NT2/D1 (cell line): ENCODE data around the gene JMJD4.

Experiments
- DNase-seq: peaks from one replicate; pipeline ENCODE4 v3.0.0-alpha.2; 2011; ENCODE audit warnings: low read depth, low spot score
- H3K27me3 ChIP-seq: 2 replicates; pipeline ENCODE4 v1.6.0; 2011; ENCODE audit warnings: mild to moderate bottlenecking; ENCODE audit not compliant: insufficient read length, insufficient read depth
- H3K36me3 ChIP-seq: 2 replicates; pipeline ENCODE4 v1.6.1; 2011; ENCODE audit warnings: mild to moderate bottlenecking, low read length, mixed read lengths; ENCODE audit not compliant: insufficient read depth, insufficient read length
- H3K4me1 ChIP-seq: 2 replicates; pipeline ENCODE4 v1.5.1; 2011; ENCODE audit not compliant: insufficient read depth, insufficient read length
- H3K4me3 ChIP-seq: 2 replicates; pipeline ENCODE4 v1.5.1; 2011; ENCODE audit warnings: low read depth; ENCODE audit not compliant: insufficient read length
- H3K9ac ChIP-seq: 2 replicates; pipeline ENCODE4 v1.6.0; 2011; ENCODE audit warnings: low read depth; ENCODE audit not compliant: insufficient read length
- H3K9me3 ChIP-seq: 2 replicates; pipeline ENCODE4 v1.5.1; 2011; ENCODE audit warnings: mild to moderate bottlenecking, low read length; ENCODE audit not compliant: insufficient read depth
- SUZ12 ChIP-seq: IDR thresholded peaks from 2 replicates; pipeline ENCODE4 v1.6.1; 2011; ENCODE audit not compliant: insufficient read length, insufficient read depth; ENCODE audit errors: extremely low read depth
- YY1 ChIP-seq: IDR thresholded peaks from 2 replicates; pipeline ENCODE4 v1.6.1; 2011; ENCODE audit not compliant: insufficient read length, insufficient read depth
- ZNF274 ChIP-seq: IDR thresholded peaks from 2 replicates; pipeline ENCODE4 v1.6.1; 2011; ENCODE audit warnings: mild to moderate bottlenecking, low read depth, low read length

Gene JMJD4

GRCh38 chr1:227778401-227778947 is 43.4 kb upstream of the JMJD4 start:
- Histone ChIP-seq H3K9me3 (no peaks in the 10 kb centered on the region), H3K4me1 (peaks cover 10% of the 10 kb centered on the region), H3K4me3 (no peak overlapping the region), H3K9ac (no peak overlapping the region), H3K36me3 (peaks cover 71% of the 10 kb centered on the region), H3K27me3 (no peaks in the 10 kb centered on the region)
- TF ChIP-seq ZNF274, result no peak
- DNase-seq, result no peak

GRCh38 chr1:227777646-227778045 is 42.5 kb upstream of the JMJD4 start:
- no peak for DNase-seq
- Histone ChIP-seq H3K9me3 (no peaks in the 10 kb centered on the region), H3K9ac (no peak overlapping the region)

GRCh38 chr1:227777156-227777555 is 42.1 kb upstream of the JMJD4 start:
- Histone ChIP-seq H3K9ac (no peak overlapping the region), H3K4me1 (peaks cover 10% of the 10 kb centered on the region), H3K9me3 (no peaks in the 10 kb centered on the region), H3K27me3 (no peaks in the 10 kb centered on the region), H3K4me3 (no peak overlapping the region), H3K36me3 (peaks cover 73% of the 10 kb centered on the region)
- DNase-seq, result no peak
- TF ChIP-seq YY1 (no peak), ZNF274 (no peak), SUZ12 (no peak)

More at GRCh38 chr1:227777646-227778045, 42.5 kb upstream of the JMJD4 start:
- Histone ChIP-seq H3K4me3 (no peak overlapping the region), H3K27me3 (no peaks in the 10 kb centered on the region), H3K36me3 (peaks cover 73% of the 10 kb centered on the region), H3K4me1 (peaks cover 10% of the 10 kb centered on the region)
- TF ChIP-seq SUZ12 (no peak), ZNF274 (no peak), YY1 (no peak)

GRCh38 chr1:227776331-227776771 is 41.2 kb upstream of the JMJD4 start:
- DNase-seq, result no peak
- TF ChIP-seq SUZ12 (no peak), YY1 (no peak), ZNF274 (no peak)
- H3K4me1 ChIP-seq, result peaks cover 10% of the 10 kb centered on the region
- peaks cover 74% of the 10 kb centered on the region for H3K36me3 ChIP-seq
- no peak overlapping the region for H3K4me3 ChIP-seq
- H3K9me3 ChIP-seq, result no peaks in the 10 kb centered on the region
- no peak overlapping the region for H3K9ac ChIP-seq
- no peaks in the 10 kb centered on the region for H3K27me3 ChIP-seq

- Histone ChIP-seq H3K27me3 (no peaks in the 10 kb centered on the region), H3K36me3 (peaks cover 74% of the 10 kb centered on the region), H3K9me3 (no peaks in the 10 kb centered on the region), H3K4me3 (no peak overlapping the region), H3K4me1 (peaks cover 10% of the 10 kb centered on the region), H3K9ac (no peak overlapping the region)
- TF ChIP-seq SUZ12, result no peak
- no peak for TF ChIP-seq YY1
- no peak for TF ChIP-seq ZNF274
- no peak for DNase-seq
Measured at GRCh38 chr1:227775841-227776240, 40.7 kb upstream of the JMJD4 start.

GRCh38 chr1:227774821-227775661 is 39.9 kb upstream of the JMJD4 start:
- Histone ChIP-seq H3K36me3 (peaks cover 74% of the 10 kb centered on the region), H3K9me3 (no peaks in the 10 kb centered on the region), H3K4me1 (peaks cover 10% of the 10 kb centered on the region), H3K4me3 (no peak overlapping the region), H3K9ac (no peak overlapping the region), H3K27me3 (no peaks in the 10 kb centered on the region)
- no peak for TF ChIP-seq ZNF274
- no peak for TF ChIP-seq YY1
- no peak for TF ChIP-seq SUZ12
- no peak for DNase-seq

GRCh38 chr1:227774051-227774731 is 39.1 kb upstream of the JMJD4 start:
- H3K4me3 ChIP-seq, result no peak overlapping the region
- H3K27me3 ChIP-seq, result no peaks in the 10 kb centered on the region
- no peak for DNase-seq
- no peaks in the 10 kb centered on the region for H3K9me3 ChIP-seq
- peaks cover 8% of the 10 kb centered on the region for H3K4me1 ChIP-seq
- peaks cover 74% of the 10 kb centered on the region for H3K36me3 ChIP-seq
- no peak for TF ChIP-seq YY1
- no peak for TF ChIP-seq SUZ12
- no peak for TF ChIP-seq ZNF274
- no peak overlapping the region for H3K9ac ChIP-seq
